Measurements from ENCODE around the gene BIVM.

The BIVM gene

DNA sequence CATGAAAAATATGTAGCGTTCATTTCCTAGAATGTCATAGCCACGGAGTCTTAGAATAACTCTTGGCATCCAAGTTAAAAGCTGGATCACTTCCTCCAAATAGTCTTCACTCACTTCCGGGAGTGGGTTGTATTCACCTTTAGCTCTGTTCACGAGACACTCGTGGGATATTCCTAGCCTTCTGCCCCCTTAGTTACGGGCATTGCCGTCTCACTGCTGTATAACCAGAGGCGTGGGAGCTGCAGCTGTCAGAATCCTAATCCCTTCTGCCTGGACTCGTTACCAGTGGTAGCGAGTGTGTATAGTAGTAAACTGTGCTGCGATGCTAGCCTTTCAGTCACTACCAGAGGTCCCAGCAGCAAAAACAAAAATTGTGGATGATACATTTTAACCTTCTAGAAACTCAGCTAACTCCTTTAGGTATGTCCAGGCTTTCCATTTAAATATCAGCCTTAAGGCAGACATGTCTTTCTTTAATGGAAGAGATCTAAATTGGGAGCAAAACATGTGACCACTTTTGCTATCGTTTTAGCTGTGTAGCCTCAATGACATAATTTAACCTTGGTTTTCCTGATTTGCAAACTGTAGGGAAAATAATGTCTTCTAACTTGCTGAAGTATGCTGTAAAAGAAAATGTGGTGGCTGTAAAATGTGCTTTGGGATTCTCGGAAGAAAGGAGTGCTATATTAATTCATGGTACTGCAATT is 81.0 kb downstream of the BIVM start:
- no peak for DNase-seq (ENCODE audit: low read depth in 2 of 2)

DNA sequence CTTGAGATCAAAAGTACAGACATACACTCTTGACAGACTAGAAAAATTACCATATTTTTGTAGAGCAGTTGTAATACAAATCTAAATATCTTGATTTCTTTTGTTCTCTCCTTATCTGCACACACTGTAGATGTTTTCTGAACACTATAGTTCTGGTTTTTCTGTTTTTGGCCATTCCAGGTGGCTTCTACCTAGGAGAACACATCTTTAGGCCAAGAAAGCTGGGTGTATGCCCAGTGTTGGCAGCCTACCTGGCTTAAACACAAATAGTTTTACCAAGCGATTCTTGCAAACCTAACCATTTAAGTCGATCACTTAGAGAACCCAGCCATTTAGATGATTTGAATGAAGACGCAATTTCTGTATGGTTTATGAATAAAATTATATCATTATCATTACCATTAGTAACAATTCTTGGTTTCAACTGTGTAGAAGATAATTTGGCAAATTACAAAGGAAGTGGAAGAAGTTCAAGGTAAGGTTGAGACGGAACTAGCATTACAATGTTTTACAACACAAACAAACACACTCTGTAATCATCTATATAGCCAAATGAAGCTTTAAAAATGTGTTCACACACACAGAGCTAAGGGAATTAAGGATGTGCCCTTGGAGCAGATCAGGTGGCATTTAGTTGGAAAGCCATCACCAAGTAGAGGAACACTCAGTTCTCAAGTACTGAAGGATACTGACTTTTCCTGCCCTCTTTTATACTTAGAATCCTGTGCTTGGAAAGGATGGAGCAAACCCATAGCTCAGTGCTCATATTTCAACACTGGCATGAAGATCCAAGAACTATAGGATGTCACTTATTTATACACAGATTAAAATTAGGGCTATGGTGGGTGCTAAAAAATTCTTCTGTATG is 83.1 kb downstream of the BIVM start:
- no peak for DNase-seq (ENCODE audit: low read depth in 2 of 2)
